Endometrial microvascular endothelial cells (primary cell): Measurements from ENCODE around the gene TNRC18. TPM values are rescaled to one million over a fixed set of nuclear protein-coding genes. Genes with fewer than 3 reads are reported as not detected.

Source experiments
- in situ Hi-C: cut with HindIII; loops from 2 replicates; pipeline ENCODE4 v1.10.0; 2017; ENCODE audit warnings: low sequenced_read_pairs, low pct_unique_long_range_greater_than_20kb; ENCODE audit errors: inconsistent ontology term
- total RNA-seq: library from RNA; depleted of rRNA; stranded (reverse); fragments of >200 nt; gene quantifications from one replicate; pipeline ENCODE4 v1.2.3, GENCODE V29; 2015; ENCODE audit errors: inconsistent ontology term

Gene TNRC18
- total RNA-seq, 1 donor from 2014 or later, result 20.1 TPM

DNA sequence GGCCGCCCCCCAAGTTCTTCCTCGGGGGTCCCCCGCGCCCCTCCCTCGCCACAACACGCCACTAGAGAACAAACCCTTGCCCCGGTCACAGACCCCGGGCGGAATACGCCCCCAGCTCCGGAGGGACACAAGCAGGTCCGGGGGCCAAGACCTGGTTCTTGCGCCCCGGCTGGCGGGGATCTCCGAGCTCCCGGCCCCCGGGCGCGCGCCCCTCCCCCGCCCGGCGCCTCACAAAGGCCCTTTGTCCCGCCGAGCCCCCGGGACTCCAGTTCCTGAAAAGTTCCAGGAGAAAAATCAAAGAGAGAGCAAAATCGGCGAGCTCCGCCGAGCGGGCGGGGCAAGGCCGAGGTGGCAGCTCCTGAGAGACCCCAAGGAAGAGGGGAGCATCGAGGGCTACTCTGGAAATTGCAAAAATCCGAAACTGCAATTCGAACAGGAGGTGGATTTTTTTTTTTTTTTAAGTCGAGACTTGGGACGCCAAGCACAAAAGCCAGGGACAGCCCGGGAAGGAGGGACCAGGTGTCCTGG, 4.0 kb downstream of the TNRC18 start:
- in situ Hi-C loops, result no loop called here

- in situ Hi-C loops, result no loop called here
Observed at GRCh38 chr7:5418285-5418582, 5.4 kb downstream of the TNRC18 start.

- in situ Hi-C loops, result no loop called here
Observed at GRCh38 chr7:5417106-5418071, 6.2 kb downstream of the TNRC18 start.

DNA sequence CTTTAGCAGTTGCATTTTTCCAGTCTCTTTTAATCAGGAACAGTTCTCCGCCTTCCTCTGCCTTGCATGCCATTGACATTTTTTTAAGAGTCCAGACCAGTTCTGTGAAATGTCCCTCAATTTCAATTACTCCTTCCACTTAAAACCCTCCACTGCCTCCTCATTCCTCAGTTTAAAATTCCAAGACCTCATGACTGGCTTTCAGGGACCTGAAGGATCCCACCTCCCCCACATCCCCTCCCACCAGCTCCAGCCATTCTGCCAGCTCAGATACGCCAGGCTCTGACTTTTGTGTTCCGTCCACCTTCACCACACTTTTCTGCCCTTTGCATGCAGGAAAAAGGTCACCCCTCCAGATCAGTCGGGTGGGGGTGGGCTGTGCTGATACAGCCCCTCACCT, 8.7 kb downstream of the TNRC18 start:
- in situ Hi-C loops, result no loop called here

- in situ Hi-C loops, result no loop called here
Observed at GRCh38 chr7:5413449-5413786, 10.2 kb downstream of the TNRC18 start.

DNA sequence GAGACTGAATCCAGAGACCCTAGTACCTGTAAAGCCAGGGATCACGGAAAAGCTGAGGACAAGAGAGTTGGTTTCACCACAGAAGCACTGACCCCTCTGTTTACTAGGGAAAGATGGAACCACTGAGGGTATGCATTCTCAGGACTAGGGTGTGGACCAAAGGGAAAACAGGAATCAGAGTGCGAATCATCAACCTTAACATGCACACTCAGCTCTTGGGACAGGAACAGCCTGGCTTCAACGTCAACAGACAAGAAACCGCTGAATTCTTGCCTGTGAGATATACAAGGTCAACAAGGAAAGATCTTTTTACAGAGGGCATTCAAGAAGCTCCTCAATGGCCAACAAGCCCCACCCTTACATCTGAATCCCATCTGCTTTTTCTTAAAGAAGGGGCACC, 14.9 kb downstream of the TNRC18 start:
- in situ Hi-C loops, result no loop called here

DNA sequence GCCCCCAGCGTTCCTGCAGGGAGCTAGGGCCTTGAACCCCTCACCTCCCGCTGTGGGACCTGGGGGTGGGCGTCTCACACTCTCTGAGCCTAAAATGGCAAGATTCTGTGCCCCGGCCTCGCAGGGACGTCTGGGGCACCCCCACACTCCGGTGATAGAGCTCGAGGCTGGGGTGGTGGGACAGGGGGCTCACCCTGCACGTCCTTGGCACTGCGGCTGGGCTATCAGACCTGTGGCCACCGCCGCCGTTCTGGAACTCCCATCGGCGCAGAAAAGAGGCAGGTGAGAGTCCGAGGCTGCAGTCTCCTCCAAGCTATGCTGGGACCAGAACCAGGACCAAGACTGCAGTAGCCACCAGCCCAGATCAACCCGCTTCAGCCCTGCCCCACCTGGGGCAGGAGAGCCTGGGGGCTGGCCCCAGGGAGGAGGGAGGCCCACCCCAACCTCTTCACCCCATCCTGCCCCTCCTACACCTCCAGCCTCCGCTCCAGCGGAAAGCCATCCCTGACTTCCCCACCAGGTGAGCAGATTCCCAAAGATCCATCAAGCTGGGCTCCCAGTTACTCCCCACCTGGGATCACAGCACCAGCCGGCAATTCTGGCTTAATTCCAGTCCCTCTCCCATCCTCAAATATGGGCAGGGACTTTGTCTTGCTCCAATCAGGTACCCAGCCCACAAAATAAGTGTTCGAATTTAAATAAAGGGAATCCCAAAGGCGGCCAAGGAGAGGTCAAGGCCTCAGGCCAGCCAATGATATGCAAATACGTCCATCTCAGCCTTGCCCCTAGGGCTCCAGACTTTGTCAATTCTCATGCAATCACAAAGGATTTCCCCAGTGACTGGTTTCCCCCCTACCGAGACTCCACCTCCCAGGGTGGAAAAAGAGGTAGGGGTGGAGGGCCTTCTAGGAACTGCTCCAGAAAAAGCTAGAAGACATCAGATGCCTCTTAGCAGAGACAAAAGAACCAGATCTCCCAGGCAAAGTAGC, 16.4 kb downstream of the TNRC18 start:
- in situ Hi-C loops, result no loop called here

DNA sequence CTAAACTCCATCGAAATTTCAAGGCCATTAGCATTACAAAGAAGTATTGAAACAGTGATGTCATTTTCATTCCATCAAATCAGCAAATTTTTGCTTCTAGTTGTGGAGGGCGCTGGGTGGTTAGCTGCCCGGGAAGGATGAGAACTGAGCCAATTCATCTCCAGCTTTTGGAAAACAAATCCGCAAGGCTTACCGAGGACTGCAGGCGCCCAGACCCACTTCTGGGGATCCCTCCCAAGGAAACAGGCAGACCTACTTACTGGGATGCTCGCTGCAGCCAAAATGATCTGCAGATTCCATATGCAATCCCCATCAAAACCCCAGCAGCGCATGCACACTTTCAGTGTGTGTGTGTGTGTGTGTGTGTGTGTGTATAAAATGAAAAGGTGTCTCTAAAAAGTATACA, 19.2 kb downstream of the TNRC18 start:
- in situ Hi-C loops, result no loop called here

DNA sequence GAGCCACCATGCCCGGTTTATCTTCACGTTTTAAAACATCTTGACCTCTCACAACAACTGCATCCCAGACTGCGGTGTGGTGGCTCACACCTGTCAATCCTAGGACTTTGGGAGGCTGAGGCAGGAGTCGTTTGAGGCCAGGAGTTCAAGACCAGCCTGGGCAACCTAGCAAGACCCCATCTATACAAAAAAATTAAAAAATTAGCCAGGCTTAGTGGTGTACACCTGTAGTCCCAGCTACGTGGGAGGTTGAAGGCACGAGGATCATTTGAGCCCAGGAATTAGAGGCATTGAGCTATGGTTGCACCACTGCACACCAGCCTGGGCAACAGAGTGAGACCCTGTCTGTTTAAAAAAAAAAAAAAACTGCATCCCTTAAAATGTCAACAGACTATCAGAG, 20.2 kb downstream of the TNRC18 start:
- in situ Hi-C loops, result no loop called here

GRCh38 chr7:5397736-5398135, 25.9 kb downstream of the TNRC18 start:
- in situ Hi-C loops, result no loop called here

- in situ Hi-C loops, result no loop called here
Observed at GRCh38 chr7:5396999-5397663, 26.5 kb downstream of the TNRC18 start.

GRCh38 chr7:5396542-5396941, 27.1 kb downstream of the TNRC18 start:
- in situ Hi-C loops, result no loop called here

- in situ Hi-C loops, result no loop called here
Observed at GRCh38 chr7:5395246-5395645, 28.4 kb downstream of the TNRC18 start.

GRCh38 chr7:5394264-5395105, 29.1 kb downstream of the TNRC18 start:
- in situ Hi-C loops, result no loop called here

DNA sequence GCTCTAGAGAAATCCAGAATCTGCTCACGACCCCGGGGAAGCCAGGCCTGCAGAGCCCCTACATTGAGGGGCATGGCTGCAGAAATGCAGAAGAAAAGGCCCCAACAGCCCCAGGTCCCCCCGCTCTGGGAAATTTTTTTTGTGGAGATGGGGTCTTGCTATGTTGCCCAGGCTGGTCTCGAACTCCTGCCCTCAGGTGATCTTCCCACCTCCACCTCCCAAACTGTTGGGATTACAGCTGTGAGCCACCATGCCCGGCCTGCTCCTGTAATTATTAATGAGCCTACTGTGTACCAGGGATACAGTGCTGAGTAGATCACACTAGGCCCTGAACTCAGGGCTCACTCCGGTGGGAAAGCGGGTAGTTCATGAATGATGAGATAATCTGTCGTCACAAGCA, 29.9 kb downstream of the TNRC18 start:
- in situ Hi-C loops, result no loop called here

GRCh38 chr7:5393328-5393727, 30.3 kb downstream of the TNRC18 start:
- in situ Hi-C loops, result no loop called here

GRCh38 chr7:5390918-5391317, 32.7 kb downstream of the TNRC18 start:
- in situ Hi-C loops, result no loop called here

GRCh38 chr7:5388905-5389433, 34.7 kb downstream of the TNRC18 start:
- in situ Hi-C loops, result no loop called here
